Brain microvascular endothelial cell (primary cell): Measurements from ENCODE around the gene FUT7.

Experiments
- DNase-seq: peaks from one replicate; pipeline ENCODE4 v3.0.0-alpha.2; 2020
- H3K27ac ChIP-seq: fragments of 250-450 bp; sonication (Bioruptor Pico); 2 replicates; pipeline ENCODE4 v1.5.1; 2020; ENCODE audit warnings: mild to moderate bottlenecking, moderate library complexity
- H3K27me3 ChIP-seq: fragments of 250-450 bp; sonication (Bioruptor Pico); replicated peaks from 2 replicates; pipeline ENCODE4 v1.5.1; 2020; ENCODE audit warnings: mild to moderate bottlenecking
- H3K36me3 ChIP-seq: fragments of 250-450 bp; sonication (Bioruptor Pico); replicated peaks from 2 replicates; pipeline ENCODE4 v1.5.1; 2020; ENCODE audit warnings: mild to moderate bottlenecking
- H3K4me3 ChIP-seq: 2 replicates; pipeline ENCODE4 v1.5.1; 2011; ENCODE audit warnings: low read depth, mild to moderate bottlenecking, control low read depth, low read length, moderate library complexity
- CTCF ChIP-seq: IDR thresholded peaks from 2 replicates; pipeline ENCODE4 v1.5.1; 2011; ENCODE audit warnings: low read depth, mild to moderate bottlenecking, moderate library complexity, low read length, control low read depth, inconsistent platforms; ENCODE audit errors: missing control alignments
- in situ Hi-C: cut with HindIII; loops from 2 replicates; pipeline ENCODE4 v1.10.0; 2017; ENCODE audit warnings: low sequenced_read_pairs, low pct_ligation_motif_present

The FUT7 gene

GRCh38 chr9:136981588-136982231, 50.2 kb downstream of the FUT7 start:
- H3K36me3 ChIP-seq, result no peaks in the 10 kb centered on the region
- TF ChIP-seq CTCF, result no peak
- in situ Hi-C loops, result no loop called here
- DNase-seq, result no peak
- H3K27ac ChIP-seq, result no peak overlapping the region
- no peak overlapping the region for H3K4me3 ChIP-seq
- peaks cover 23% of the 10 kb centered on the region for H3K27me3 ChIP-seq

- H3K27me3 ChIP-seq, result peaks cover 15% of the 10 kb centered on the region
- TF ChIP-seq CTCF, result no peak
- no peaks in the 10 kb centered on the region for H3K36me3 ChIP-seq
- in situ Hi-C loops, result no loop called here
- no peak for DNase-seq
- no peak overlapping the region for H3K4me3 ChIP-seq
- no peak overlapping the region for H3K27ac ChIP-seq
Measured at GRCh38 chr9:136980669-136981478, 51.0 kb downstream of the FUT7 start.
